Spleen (tissue), 7 donors: ENCODE measurements around the gene FAM221B.

ENCODE experiments used
- CTCF ChIP-seq, 11 experiments: fragments of 200-600 bp in 7 of 11; fragments of 450-650 bp in 4 of 11; sonication (generic) in 4 of 11; IDR thresholded peaks in 8 of 11; conservative IDR thresholded peaks in 3 of 11; 1 replicate in 7 of 11; 2 replicates in 4 of 11; pipeline versions ENCODE4 v1.4.0 to v1.8.0; 2016 to 2021; ENCODE audit warnings: antibody characterized with exemption in 11 of 11, inconsistent platforms in 4 of 11, mild to moderate bottlenecking in 1 of 11
- POLR2AphosphoS5 ChIP-seq, 3 donors: sonication (generic); formaldehyde crosslinking; IDR thresholded peaks; one replicate each; pipeline ENCODE4 v1.5.1; 2017; ENCODE audit warnings: antibody characterized with exemption in 3 of 3
- donor health status: DM: no; HTN: no; CAD: no; lungs with moderate emphysema.
- donor health status: DM: no; HTN: no; CAD: no.
- donor health status: DM: no; HTN: no; CAD: no.

- TF ChIP-seq CTCF (IDR thresholded peaks at IDR 0.05 in 8 of 11, conservative IDR thresholded peaks at IDR 0.05 in 3 of 11) = no peak
- peak; percentile 97 to 98 (median 97) for TF ChIP-seq POLR2AphosphoS5 (IDR thresholded peaks at IDR 0.05)
These were observed 13.5 kb downstream of the FAM221B start, which contains the start of gene HINT2 for GRCh38 chr9:35814841-35815543.
